Natural killer cell (primary cell): ENCODE results near the gene PLEKHF1. TPM values are rescaled to one million over a fixed set of nuclear protein-coding genes. Genes with fewer than 3 reads are reported as not detected.
A peak's percentile ranks its signal among the peaks of the same experiment; 100 is the strongest.

Experiments
- ATAC-seq, 3 donors: fragments of 150-1000 bp in 2 of 3; fragments of 200-7000 bp in 1 of 3; cut with Tn5 transposase; 1 replicate in 1 of 3; 2 replicates in 2 of 3; pipeline ENCODE4 v1.10.0; 2021; ENCODE audit warnings: mild to moderate bottlenecking in 2 of 3, moderate library complexity in 2 of 3
- DNase-seq, 2 donors: peaks; one replicate each; pipeline versions ENCODE4 v3.0.0 to v3.0.0-alpha.2; 2013 to 2021; ENCODE audit warnings: mixed read lengths in 1 of 2
- H3K27ac ChIP-seq: one replicate; pipeline ENCODE4 v1.5.1; 2013; ENCODE audit warnings: mild to moderate bottlenecking, low read length
- H3K27me3 ChIP-seq: one replicate; pipeline ENCODE4 v1.6.1; 2013; ENCODE audit warnings: low read length; ENCODE audit not compliant: control insufficient read depth, insufficient read depth
- H3K36me3 ChIP-seq: one replicate; pipeline ENCODE4 v1.6.1; 2013; ENCODE audit warnings: low read length; ENCODE audit not compliant: control insufficient read depth, insufficient read depth
- H3K4me1 ChIP-seq: one replicate; pipeline ENCODE4 v1.6.1; 2013; ENCODE audit warnings: low read length; ENCODE audit not compliant: control insufficient read depth, insufficient read depth
- H3K4me3 ChIP-seq: one replicate; pipeline ENCODE4 v1.5.1; 2013; ENCODE audit warnings: low read length
- H3K9me3 ChIP-seq: one replicate; pipeline ENCODE4 v1.6.1; 2013; ENCODE audit warnings: low read length; ENCODE audit not compliant: control insufficient read depth, insufficient read depth
- H3K27ac Mint-ChIP-seq, 2 donors: one replicate each; pipeline ENCODE4 v1.8.0; 2022; ENCODE audit warnings: mild to moderate bottlenecking in 2 of 2, mixed read lengths in 2 of 2, moderate library complexity in 1 of 2
- H3K27me3 Mint-ChIP-seq, 2 donors: one replicate each; pipeline ENCODE4 v1.8.0; 2022; ENCODE audit warnings: low read depth in 2 of 2, mixed read lengths in 2 of 2
- H3K36me3 Mint-ChIP-seq: one replicate; pipeline ENCODE4 v1.8.0; 2022; ENCODE audit warnings: mixed read lengths
- H3K4me1 Mint-ChIP-seq, 2 donors: one replicate each; pipeline ENCODE4 v1.8.0; 2022; ENCODE audit warnings: mixed read lengths in 2 of 2
- H3K4me3 Mint-ChIP-seq: one replicate; pipeline ENCODE4 v1.8.0; 2022; ENCODE audit warnings: mild to moderate bottlenecking, moderate library complexity, mixed read lengths
- H3K9me3 Mint-ChIP-seq, 2 donors: one replicate each; pipeline ENCODE4 v1.8.0; 2022; ENCODE audit warnings: mixed read lengths in 2 of 2
- WGBS: methylation state at CpG from one replicate; pipeline ENCODE4 v1.1.7; 2013; ENCODE audit warnings: missing lambda C conversion rate; ENCODE audit not compliant: insufficient coverage; 5-methylcytosine and 5-hydroxymethylcytosine counted together
- intact Hi-C: fragments of 100-400 bp; cut with micrococcal nuclease; formaldehyde crosslinking; loops from one replicate; pipeline ENCODE4 v1.14.2; 2022
- total RNA-seq, 4 donors: library from RNA; stranded (reverse); fragments of 120-200 nt in 1 of 4; gene quantifications; one replicate each; pipeline versions ENCODE4 v1.2.3 to v1.2.4, GENCODE V29; 2013 to 2022
- TF ChIP-seq, protein P1 (sequence below): fragments of 200-600 bp; IDR thresholded peaks from one replicate; pipeline ENCODE4 v1.8.0; 2022; ENCODE audit warnings: antibody characterized with exemption

The PLEKHF1 gene
- total RNA-seq, 3 donors from 2014 or later (not counting 1 experiment from before 2014, with no cell fraction given) = 53.0 to 81.8 (median 53.8) TPM

DNA sequence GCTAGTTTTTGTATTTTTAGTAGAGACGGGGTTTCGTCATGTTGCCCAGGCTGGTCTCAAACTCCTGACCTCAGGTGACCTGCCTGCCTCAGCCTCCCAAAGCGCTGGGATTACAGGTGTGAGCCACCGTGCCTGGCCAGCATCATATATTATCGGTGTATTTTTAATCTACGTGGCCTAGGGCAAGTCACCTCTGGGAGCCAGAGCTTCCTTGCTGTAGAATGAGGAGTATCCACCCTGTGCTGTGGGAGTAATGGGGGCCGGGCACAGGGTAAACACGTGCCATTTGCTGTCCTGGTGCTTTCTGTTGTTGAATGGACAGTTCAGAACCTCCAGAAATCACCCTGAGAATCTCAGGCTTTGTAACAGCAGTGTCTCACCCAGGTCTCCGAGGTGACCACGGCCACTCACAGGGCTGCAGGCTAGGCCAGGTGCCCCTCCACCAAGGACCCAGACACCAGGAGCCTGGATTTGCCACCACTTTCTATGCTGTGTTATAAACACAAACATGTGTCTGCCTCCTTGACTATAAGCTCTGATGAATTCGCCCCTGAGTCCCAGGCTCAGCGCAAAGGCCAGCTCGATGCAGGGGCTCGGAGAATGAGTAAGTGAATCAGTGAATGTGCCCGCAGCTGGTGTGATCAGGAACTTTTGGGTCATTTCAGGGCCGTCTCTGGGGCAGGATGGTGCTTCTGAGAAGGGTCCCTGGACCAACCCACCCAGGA lies 36.4 kb upstream of the PLEKHF1 start:
- no peaks in the 10 kb centered on the region for H3K27me3 Mint-ChIP-seq
- no peaks in the 10 kb centered on the region for H3K36me3 Mint-ChIP-seq
- peak overlapping the region in 1 of 2 donors; percentile 60 for H3K27ac Mint-ChIP-seq
- no peaks in the 10 kb centered on the region for H3K9me3 Mint-ChIP-seq
- intact Hi-C loops = no loop called here
- TF ChIP-seq, protein P1, sequence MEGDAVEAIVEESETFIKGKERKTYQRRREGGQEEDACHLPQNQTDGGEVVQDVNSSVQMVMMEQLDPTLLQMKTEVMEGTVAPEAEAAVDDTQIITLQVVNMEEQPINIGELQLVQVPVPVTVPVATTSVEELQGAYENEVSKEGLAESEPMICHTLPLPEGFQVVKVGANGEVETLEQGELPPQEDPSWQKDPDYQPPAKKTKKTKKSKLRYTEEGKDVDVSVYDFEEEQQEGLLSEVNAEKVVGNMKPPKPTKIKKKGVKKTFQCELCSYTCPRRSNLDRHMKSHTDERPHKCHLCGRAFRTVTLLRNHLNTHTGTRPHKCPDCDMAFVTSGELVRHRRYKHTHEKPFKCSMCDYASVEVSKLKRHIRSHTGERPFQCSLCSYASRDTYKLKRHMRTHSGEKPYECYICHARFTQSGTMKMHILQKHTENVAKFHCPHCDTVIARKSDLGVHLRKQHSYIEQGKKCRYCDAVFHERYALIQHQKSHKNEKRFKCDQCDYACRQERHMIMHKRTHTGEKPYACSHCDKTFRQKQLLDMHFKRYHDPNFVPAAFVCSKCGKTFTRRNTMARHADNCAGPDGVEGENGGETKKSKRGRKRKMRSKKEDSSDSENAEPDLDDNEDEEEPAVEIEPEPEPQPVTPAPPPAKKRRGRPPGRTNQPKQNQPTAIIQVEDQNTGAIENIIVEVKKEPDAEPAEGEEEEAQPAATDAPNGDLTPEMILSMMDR = no peak
- no peaks in the 10 kb centered on the region for H3K36me3 ChIP-seq
- H3K4me3 Mint-ChIP-seq = no peak overlapping the region
- WGBS = 94% methylated on average over 16 of the region's 16 CpGs
- DNase-seq (no peak), ATAC-seq (no peak)
- H3K4me1 Mint-ChIP-seq = peaks cover 12 to 26% of the 10 kb centered on the region in 2 donors
- peaks cover 38% of the 10 kb centered on the region for H3K4me1 ChIP-seq
- no peak overlapping the region for H3K4me3 ChIP-seq
- no peak overlapping the region for H3K27ac ChIP-seq
- no peaks in the 10 kb centered on the region for H3K27me3 ChIP-seq
- H3K9me3 ChIP-seq = no peaks in the 10 kb centered on the region

GRCh38 chr19:29629836-29630534 lies 35.3 kb upstream of the PLEKHF1 start:
- H3K27me3 ChIP-seq = no peaks in the 10 kb centered on the region
- ATAC-seq (no peak), DNase-seq (no peak)
- intact Hi-C loops = no loop called here
- H3K4me3 ChIP-seq = no peak overlapping the region
- 97% methylated on average over 5 of the region's 5 CpGs for WGBS
- H3K27me3 Mint-ChIP-seq = no peaks in the 10 kb centered on the region
- H3K9me3 ChIP-seq = no peaks in the 10 kb centered on the region
- H3K36me3 ChIP-seq = no peaks in the 10 kb centered on the region
- no peaks in the 10 kb centered on the region for H3K9me3 Mint-ChIP-seq
- H3K27ac Mint-ChIP-seq = no peak overlapping the region
- H3K36me3 Mint-ChIP-seq = no peaks in the 10 kb centered on the region
- no peak overlapping the region for H3K27ac ChIP-seq
- H3K4me1 Mint-ChIP-seq = peaks cover 4 to 18% of the 10 kb centered on the region in 2 donors
- TF ChIP-seq, protein P1 = no peak
- H3K4me3 Mint-ChIP-seq = no peak overlapping the region
- H3K4me1 ChIP-seq = peaks cover 26% of the 10 kb centered on the region

DNA sequence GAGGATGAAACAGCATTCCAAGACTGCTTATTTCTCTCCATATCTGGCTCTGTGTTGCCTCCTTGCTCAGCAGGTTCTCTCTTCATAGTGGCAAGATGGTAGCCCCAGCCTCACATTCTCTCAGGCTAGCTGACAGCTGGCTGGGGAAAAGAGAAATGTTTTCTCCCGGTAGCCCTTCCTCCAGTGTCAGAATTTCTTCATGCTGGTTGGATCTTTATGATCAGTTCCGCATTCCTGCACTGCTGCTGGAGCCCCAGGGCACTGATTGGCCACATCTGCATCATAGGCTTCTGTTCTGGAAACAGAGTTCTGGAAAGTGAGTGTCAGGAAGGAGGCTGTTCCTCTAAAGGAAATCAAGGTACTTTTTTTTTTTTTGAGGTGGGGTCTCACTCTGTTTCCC lies 34.6 kb upstream of the PLEKHF1 start:
- no peaks in the 10 kb centered on the region for H3K9me3 Mint-ChIP-seq
- Histone ChIP-seq H3K4me1 (peaks cover 19% of the 10 kb centered on the region), H3K27ac (no peak overlapping the region), H3K27me3 (no peaks in the 10 kb centered on the region), H3K36me3 (no peaks in the 10 kb centered on the region), H3K4me3 (no peak overlapping the region), H3K9me3 (no peaks in the 10 kb centered on the region)
- H3K36me3 Mint-ChIP-seq = no peaks in the 10 kb centered on the region
- H3K4me3 Mint-ChIP-seq = no peak overlapping the region
- no peak overlapping the region for H3K27ac Mint-ChIP-seq
- ATAC-seq = no peak
- 89% methylated on average over 2 of the region's 2 CpGs for WGBS
- TF ChIP-seq, protein P1 = no peak
- intact Hi-C loops = no loop called here
- no peaks in the 10 kb centered on the region for H3K27me3 Mint-ChIP-seq
- no peak for DNase-seq
- peaks cover 0 to 13% of the 10 kb centered on the region in 2 donors for H3K4me1 Mint-ChIP-seq
